IPS-15b (cell line): Measurements from ENCODE around the gene ABCF2.

Experiments used
- H3K27me3 ChIP-seq: one replicate; pipeline ENCODE4 v1.6.1; 2013; ENCODE audit warnings: low read length; ENCODE audit not compliant: control insufficient read depth, insufficient read depth
- H3K36me3 ChIP-seq: one replicate; pipeline ENCODE4 v1.6.1; 2013; ENCODE audit warnings: low read length; ENCODE audit not compliant: control insufficient read depth, insufficient read depth
- H3K4me1 ChIP-seq: one replicate; pipeline ENCODE4 v1.6.1; 2013; ENCODE audit warnings: mild to moderate bottlenecking, low read length; ENCODE audit not compliant: control insufficient read depth, insufficient read depth
- H3K4me3 ChIP-seq: one replicate; pipeline ENCODE4 v1.5.1; 2013; ENCODE audit warnings: low read depth, low read length
- H3K9ac ChIP-seq: one replicate; pipeline ENCODE4 v1.6.1; 2013; ENCODE audit warnings: low read depth, mild to moderate bottlenecking, low read length
- H3K9me3 ChIP-seq: one replicate; pipeline ENCODE4 v1.6.1; 2013; ENCODE audit warnings: mild to moderate bottlenecking, low read length; ENCODE audit not compliant: control insufficient read depth, insufficient read depth

Gene ABCF2

GRCh38 chr7:151194188-151194587 is 32.8 kb downstream of the ABCF2 start:
- H3K27me3 ChIP-seq, result no peaks in the 10 kb centered on the region

GRCh38 chr7:151193203-151193978 is 33.6 kb downstream of the ABCF2 start:
- Histone ChIP-seq H3K9ac (no peak overlapping the region), H3K4me1 (no peaks in the 10 kb centered on the region), H3K4me3 (no peak overlapping the region), H3K9me3 (no peaks in the 10 kb centered on the region), H3K36me3 (no peaks in the 10 kb centered on the region), H3K27me3 (no peaks in the 10 kb centered on the region)

More at GRCh38 chr7:151194188-151194587, 32.8 kb downstream of the ABCF2 start:
- Histone ChIP-seq H3K4me3 (no peak overlapping the region), H3K36me3 (no peaks in the 10 kb centered on the region), H3K9me3 (no peaks in the 10 kb centered on the region), H3K4me1 (no peaks in the 10 kb centered on the region), H3K9ac (no peak overlapping the region)

DNA sequence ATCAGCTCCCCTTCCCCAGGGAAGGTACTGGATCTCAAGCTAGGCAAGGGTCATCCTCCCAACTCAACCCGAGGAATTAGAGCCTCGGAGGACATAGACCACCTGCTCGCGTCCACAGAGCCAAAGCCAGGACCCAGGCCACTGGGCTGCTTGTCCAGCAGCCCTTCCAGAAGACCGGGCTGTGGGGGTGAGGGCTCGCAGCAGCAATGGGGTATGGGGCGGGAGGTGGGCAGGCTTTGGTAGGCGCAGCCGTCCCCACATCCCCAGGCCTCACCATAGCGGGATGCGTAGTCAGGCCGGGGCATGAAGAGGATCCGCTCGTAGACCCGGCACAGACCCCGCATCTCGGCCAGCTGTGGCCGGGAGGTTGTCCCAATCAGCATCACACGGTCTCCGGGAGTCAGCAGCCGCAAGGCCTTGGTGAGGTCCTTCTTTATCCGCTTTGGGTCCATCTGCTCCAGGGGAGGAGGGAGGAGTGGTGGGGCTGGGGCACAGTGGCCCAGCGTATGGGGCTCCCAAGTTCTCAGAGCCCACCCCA is 34.9 kb downstream of the ABCF2 start:
- Histone ChIP-seq H3K27me3 (no peaks in the 10 kb centered on the region), H3K4me3 (no peak overlapping the region), H3K9ac (no peak overlapping the region), H3K9me3 (no peaks in the 10 kb centered on the region), H3K4me1 (no peaks in the 10 kb centered on the region), H3K36me3 (no peaks in the 10 kb centered on the region)

DNA sequence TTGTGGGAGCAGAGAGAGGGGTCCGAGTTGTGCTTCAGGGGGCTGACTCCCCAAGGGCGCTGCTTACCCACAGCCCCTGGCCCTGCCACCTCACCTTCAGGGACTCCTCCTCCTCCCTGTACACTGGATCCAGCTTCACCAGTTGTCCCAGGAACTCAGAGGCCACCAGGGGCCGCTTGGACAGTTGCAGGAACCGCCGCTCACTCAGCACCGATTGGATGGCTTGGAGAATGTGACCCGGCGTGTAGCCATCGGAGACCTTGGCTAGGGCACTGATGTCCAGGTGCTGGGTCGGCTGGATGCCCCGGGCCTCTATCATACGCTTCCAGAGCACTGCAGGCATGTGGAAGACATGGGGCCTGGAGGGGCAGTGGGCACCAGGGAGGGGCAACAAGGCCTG is 35.5 kb downstream of the ABCF2 start:
- H3K27me3 ChIP-seq, result no peaks in the 10 kb centered on the region
- H3K36me3 ChIP-seq, result no peaks in the 10 kb centered on the region

DNA sequence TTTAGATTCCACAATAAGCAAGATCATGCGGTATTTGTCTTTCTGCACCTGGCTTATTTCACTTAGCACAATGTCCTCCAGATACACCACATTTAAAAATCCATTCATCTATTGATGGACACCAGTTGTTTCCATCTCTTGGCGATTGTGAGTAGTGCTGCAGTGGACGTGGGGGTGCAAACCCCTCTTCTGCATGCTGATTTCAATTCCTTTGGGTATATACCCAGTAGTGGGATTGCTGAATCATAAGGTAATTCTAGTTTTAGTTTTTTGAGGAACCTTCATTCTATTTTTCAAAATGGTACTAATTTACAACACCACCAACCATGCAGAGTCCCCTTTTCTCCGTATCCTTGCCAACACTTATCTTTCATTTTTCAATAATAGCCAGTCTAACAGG is 38.0 kb downstream of the ABCF2 start:
- Histone ChIP-seq H3K27me3 (no peaks in the 10 kb centered on the region), H3K9ac (no peak overlapping the region), H3K4me3 (no peak overlapping the region)

More for the DNA sequence above, 35.5 kb downstream of the ABCF2 start:
- no peaks in the 10 kb centered on the region for H3K9me3 ChIP-seq
- H3K4me3 ChIP-seq, result no peak overlapping the region
- no peak overlapping the region for H3K9ac ChIP-seq
- H3K4me1 ChIP-seq, result no peaks in the 10 kb centered on the region

DNA sequence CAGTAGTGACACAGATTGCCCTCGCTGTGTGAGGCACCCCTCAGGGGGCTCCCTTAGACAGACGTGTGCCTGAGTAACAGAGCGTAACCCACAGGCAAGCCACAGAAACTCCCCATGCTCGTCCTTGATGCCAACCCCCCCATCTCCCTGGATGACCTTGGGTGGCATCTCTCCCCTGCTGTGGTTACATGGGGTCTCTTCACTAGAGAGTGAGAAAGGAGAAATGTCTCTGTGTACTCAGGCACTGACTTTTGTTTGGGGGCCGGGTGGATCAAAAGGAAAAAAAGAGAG is 38.8 kb downstream of the ABCF2 start:
- Histone ChIP-seq H3K27me3 (no peaks in the 10 kb centered on the region), H3K4me1 (no peaks in the 10 kb centered on the region), H3K9ac (no peak overlapping the region), H3K9me3 (no peaks in the 10 kb centered on the region), H3K36me3 (no peaks in the 10 kb centered on the region), H3K4me3 (no peak overlapping the region)

More for the DNA sequence above, 38.0 kb downstream of the ABCF2 start:
- H3K9me3 ChIP-seq, result no peaks in the 10 kb centered on the region
- H3K36me3 ChIP-seq, result no peaks in the 10 kb centered on the region
- H3K4me1 ChIP-seq, result no peaks in the 10 kb centered on the region

- no peak overlapping the region for H3K4me3 ChIP-seq
- H3K9ac ChIP-seq, result no peak overlapping the region
- no peaks in the 10 kb centered on the region for H3K27me3 ChIP-seq
- H3K36me3 ChIP-seq, result no peaks in the 10 kb centered on the region
- no peaks in the 10 kb centered on the region for H3K9me3 ChIP-seq
- H3K4me1 ChIP-seq, result no peaks in the 10 kb centered on the region
These were observed 39.4 kb downstream of the ABCF2 start for GRCh38 chr7:151187409-151188251.

GRCh38 chr7:151186640-151187408 is 40.2 kb downstream of the ABCF2 start, which contains the start of gene ASB10:
ASB10 (minus strand) TSS chr7:151187250; CDS start chr7:151187130, 120 bp downstream.
- Histone ChIP-seq H3K36me3 (no peaks in the 10 kb centered on the region), H3K27me3 (no peaks in the 10 kb centered on the region), H3K4me3 (no peak within 1 kb of the TSS), H3K4me1 (no peaks in the 10 kb centered on the region), H3K9ac (no peak within 1 kb of the TSS), H3K9me3 (no peaks in the 10 kb centered on the region)

DNA sequence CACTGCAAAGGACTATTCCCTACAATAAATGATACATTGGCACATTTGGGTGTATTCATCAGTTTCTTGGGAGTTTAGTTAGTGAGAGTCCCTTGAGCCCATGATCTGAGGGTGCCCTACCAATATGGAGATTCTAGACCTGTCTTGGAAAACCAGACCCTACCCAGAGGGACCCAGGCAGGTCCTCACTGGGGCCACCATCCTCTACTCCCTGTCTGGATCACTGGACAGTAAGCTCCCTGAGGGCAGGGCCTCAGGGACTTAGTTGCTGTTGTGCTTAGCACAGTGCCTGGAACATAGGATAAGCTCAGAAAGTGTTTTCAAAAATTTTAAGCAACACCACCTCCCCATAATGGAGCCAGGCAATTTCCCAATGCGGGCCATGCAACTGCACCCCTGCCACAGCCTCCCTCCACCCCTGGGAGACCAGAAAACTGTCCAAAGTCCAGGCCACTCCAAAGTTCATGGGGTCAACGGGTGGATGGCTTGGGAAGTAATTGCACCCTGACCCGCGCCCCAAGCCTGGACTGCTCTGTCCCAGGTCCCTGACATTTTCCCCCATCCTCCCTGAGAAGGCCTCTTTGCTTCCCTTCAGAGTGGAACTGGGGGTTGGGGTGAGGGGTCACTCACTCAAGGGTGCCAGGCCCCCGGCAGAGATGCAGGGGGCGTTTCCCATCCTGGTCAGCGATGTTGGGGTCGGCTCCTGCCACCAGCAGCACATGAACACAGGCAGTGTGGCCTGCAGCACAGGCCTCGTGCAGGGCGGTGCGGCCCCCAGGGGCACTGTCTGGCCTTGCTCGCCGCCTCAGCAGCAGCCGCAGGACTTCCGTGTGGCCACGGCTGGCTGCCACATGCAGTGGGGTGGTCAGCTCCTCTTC is 41.0 kb downstream of the ABCF2 start:
- no peaks in the 10 kb centered on the region for H3K4me1 ChIP-seq
- no peaks in the 10 kb centered on the region for H3K9me3 ChIP-seq
- no peak overlapping the region for H3K9ac ChIP-seq
- H3K36me3 ChIP-seq, result no peaks in the 10 kb centered on the region
- no peak overlapping the region for H3K4me3 ChIP-seq
- H3K27me3 ChIP-seq, result no peaks in the 10 kb centered on the region

DNA sequence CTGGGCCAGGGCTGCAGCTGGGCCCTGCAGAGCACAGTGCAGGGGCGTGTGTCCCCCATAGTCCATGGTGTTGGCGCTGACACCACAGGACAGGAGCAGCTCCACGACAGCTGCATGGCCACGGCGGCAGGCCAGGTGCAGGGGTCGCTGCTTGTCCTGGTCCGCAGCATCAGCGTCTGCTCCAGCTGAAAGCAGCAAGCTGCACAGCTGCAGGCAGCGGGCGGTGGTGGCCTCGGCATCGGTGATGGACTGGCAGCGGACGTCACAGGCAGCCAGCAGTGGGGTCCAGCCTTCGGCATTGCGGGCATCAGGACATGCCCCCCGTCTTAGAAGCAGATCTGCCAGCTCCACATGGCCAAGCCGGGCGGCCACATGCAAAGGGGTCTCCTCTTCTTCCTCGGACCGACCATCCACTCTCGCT is 46.0 kb downstream of the ABCF2 start:
- H3K4me3 ChIP-seq, result no peak overlapping the region
- H3K9me3 ChIP-seq, result no peaks in the 10 kb centered on the region
- no peak overlapping the region for H3K9ac ChIP-seq
- H3K4me1 ChIP-seq, result no peaks in the 10 kb centered on the region
- peaks cover 18% of the 10 kb centered on the region for H3K27me3 ChIP-seq
- no peaks in the 10 kb centered on the region for H3K36me3 ChIP-seq

- H3K9ac ChIP-seq, result no peak overlapping the region
- H3K4me3 ChIP-seq, result no peak overlapping the region
- no peaks in the 10 kb centered on the region for H3K36me3 ChIP-seq
- H3K4me1 ChIP-seq, result no peaks in the 10 kb centered on the region
- peaks cover 24% of the 10 kb centered on the region for H3K27me3 ChIP-seq
- no peaks in the 10 kb centered on the region for H3K9me3 ChIP-seq
These were observed 47.1 kb downstream of the ABCF2 start for GRCh38 chr7:151179946-151180345.
